HEK293 (cell line): ENCODE measurements around the gene RTBDN.

Experiments used
- EGR2 ChIP-seq: fragments of 450-650 bp; formaldehyde crosslinking; IDR thresholded peaks from 2 replicates; pipeline ENCODE4 v1.5.1; 2016; ENCODE audit warnings: low read depth, missing biosample characterization, missing genetic modification characterization
- GLIS1 ChIP-seq: fragments of 450-650 bp; formaldehyde crosslinking; IDR thresholded peaks from 2 replicates; pipeline ENCODE4 v1.5.1; 2016; ENCODE audit warnings: missing biosample characterization, missing genetic modification characterization
- MEIS1 ChIP-seq: sonication (generic); formaldehyde crosslinking; IDR thresholded peaks from 2 replicates; pipeline ENCODE4 v1.8.1; 2022; ENCODE audit warnings: missing genetic modification reagents, mild to moderate bottlenecking, borderline replicate concordance
- TCF7L2 ChIP-seq: IDR thresholded peaks from 2 replicates; pipeline ENCODE4 v1.6.1; 2011; ENCODE audit warnings: low read depth, mild to moderate bottlenecking, inconsistent platforms, low read length, moderate library complexity, borderline replicate concordance
- TRIM28 ChIP-seq: IDR thresholded peaks from 2 replicates; pipeline ENCODE4 v1.6.1; 2011; ENCODE audit warnings: low read length, control low read depth, borderline replicate concordance
- YY1 ChIP-seq: fragments of 450-650 bp; formaldehyde crosslinking; IDR thresholded peaks from 2 replicates; pipeline ENCODE4 v1.5.1; 2018; ENCODE audit warnings: missing biosample characterization, missing genetic modification characterization
- YY2 ChIP-seq: fragments of 450-650 bp; formaldehyde crosslinking; IDR thresholded peaks from 2 replicates; pipeline ENCODE4 v1.5.1; 2016; ENCODE audit warnings: missing biosample characterization, missing genetic modification characterization
- ZIC2 ChIP-seq: fragments of 450-650 bp; formaldehyde crosslinking; IDR thresholded peaks from 2 replicates; pipeline ENCODE4 v1.5.1; 2016; ENCODE audit warnings: missing biosample characterization, missing genetic modification characterization
- ZNF121 ChIP-seq: fragments of 450-650 bp; formaldehyde crosslinking; IDR thresholded peaks from 2 replicates; pipeline ENCODE4 v1.5.1; 2016; ENCODE audit warnings: missing biosample characterization, missing genetic modification characterization
- ZNF184 ChIP-seq: fragments of 450-650 bp; IDR thresholded peaks from 2 replicates; pipeline ENCODE4 v1.5.1; 2018; ENCODE audit warnings: missing biosample characterization, mild to moderate bottlenecking, missing genetic modification characterization
- ZNF202 ChIP-seq: fragments of 450-650 bp; formaldehyde crosslinking; IDR thresholded peaks from 2 replicates; pipeline ENCODE4 v1.5.1; 2016; ENCODE audit warnings: missing biosample characterization, missing genetic modification characterization, borderline replicate concordance
- ZNF600 ChIP-seq: fragments of 450-650 bp; formaldehyde crosslinking; IDR thresholded peaks from 2 replicates; pipeline ENCODE4 v1.5.1; 2016; ENCODE audit warnings: missing biosample characterization, missing genetic modification characterization
- ZNF621 ChIP-seq: fragments of 450-650 bp; formaldehyde crosslinking; IDR thresholded peaks from 2 replicates; pipeline ENCODE4 v1.5.1; 2017; ENCODE audit warnings: missing biosample characterization, missing genetic modification characterization
- ZNF623 ChIP-seq: fragments of 450-650 bp; formaldehyde crosslinking; IDR thresholded peaks from 2 replicates; pipeline ENCODE4 v1.5.1; 2016; ENCODE audit warnings: missing biosample characterization, missing genetic modification characterization
- ZNF670 ChIP-seq: fragments of 450-650 bp; formaldehyde crosslinking; IDR thresholded peaks from 2 replicates; pipeline ENCODE4 v1.5.1; 2016; ENCODE audit warnings: missing biosample characterization, missing genetic modification characterization, low read depth
- ZNF76 ChIP-seq: fragments of 450-650 bp; formaldehyde crosslinking; IDR thresholded peaks from 2 replicates; pipeline ENCODE4; 2016; ENCODE audit warnings: low read depth, missing biosample characterization, missing genetic modification characterization, borderline replicate concordance
- TF ChIP-seq, protein P1 (sequence below): fragments of 450-650 bp; formaldehyde crosslinking; IDR thresholded peaks from 2 replicates; pipeline ENCODE4 v1.5.1; 2016; ENCODE audit warnings: missing biosample characterization, missing genetic modification characterization
- TF ChIP-seq, protein P2 (sequence below): fragments of 450-650 bp; formaldehyde crosslinking; IDR thresholded peaks from 2 replicates; pipeline ENCODE4 v1.5.1; 2016; ENCODE audit warnings: missing biosample characterization, missing genetic modification characterization
- TF ChIP-seq, protein P3 (sequence below): fragments of 450-650 bp; formaldehyde crosslinking; optimal IDR thresholded peaks from 2 replicates; pipeline ENCODE3; 2016; ENCODE audit warnings: missing biosample characterization, mild to moderate bottlenecking, missing genetic modification characterization
- TF ChIP-seq, protein P4 (sequence below): fragments of 450-650 bp; formaldehyde crosslinking; IDR thresholded peaks from 2 replicates; pipeline ENCODE4 v1.5.1; 2017; ENCODE audit warnings: missing biosample characterization, mild to moderate bottlenecking, missing genetic modification characterization, moderate library complexity
- TF ChIP-seq, protein P5 (sequence below): fragments of 450-650 bp; formaldehyde crosslinking; IDR thresholded peaks from 2 replicates; pipeline ENCODE4 v1.5.1; 2016; ENCODE audit warnings: missing biosample characterization, missing genetic modification characterization
- TF ChIP-seq, protein P6 (sequence below): fragments of 450-650 bp; formaldehyde crosslinking; IDR thresholded peaks from 2 replicates; pipeline ENCODE4 v1.5.1; 2016; ENCODE audit warnings: missing biosample characterization, missing genetic modification characterization
- TF ChIP-seq, protein P7 (sequence below): fragments of 450-650 bp; formaldehyde crosslinking; IDR thresholded peaks from 2 replicates; pipeline ENCODE4 v1.5.1; 2016; ENCODE audit warnings: missing biosample characterization, missing genetic modification characterization

Gene RTBDN

DNA sequence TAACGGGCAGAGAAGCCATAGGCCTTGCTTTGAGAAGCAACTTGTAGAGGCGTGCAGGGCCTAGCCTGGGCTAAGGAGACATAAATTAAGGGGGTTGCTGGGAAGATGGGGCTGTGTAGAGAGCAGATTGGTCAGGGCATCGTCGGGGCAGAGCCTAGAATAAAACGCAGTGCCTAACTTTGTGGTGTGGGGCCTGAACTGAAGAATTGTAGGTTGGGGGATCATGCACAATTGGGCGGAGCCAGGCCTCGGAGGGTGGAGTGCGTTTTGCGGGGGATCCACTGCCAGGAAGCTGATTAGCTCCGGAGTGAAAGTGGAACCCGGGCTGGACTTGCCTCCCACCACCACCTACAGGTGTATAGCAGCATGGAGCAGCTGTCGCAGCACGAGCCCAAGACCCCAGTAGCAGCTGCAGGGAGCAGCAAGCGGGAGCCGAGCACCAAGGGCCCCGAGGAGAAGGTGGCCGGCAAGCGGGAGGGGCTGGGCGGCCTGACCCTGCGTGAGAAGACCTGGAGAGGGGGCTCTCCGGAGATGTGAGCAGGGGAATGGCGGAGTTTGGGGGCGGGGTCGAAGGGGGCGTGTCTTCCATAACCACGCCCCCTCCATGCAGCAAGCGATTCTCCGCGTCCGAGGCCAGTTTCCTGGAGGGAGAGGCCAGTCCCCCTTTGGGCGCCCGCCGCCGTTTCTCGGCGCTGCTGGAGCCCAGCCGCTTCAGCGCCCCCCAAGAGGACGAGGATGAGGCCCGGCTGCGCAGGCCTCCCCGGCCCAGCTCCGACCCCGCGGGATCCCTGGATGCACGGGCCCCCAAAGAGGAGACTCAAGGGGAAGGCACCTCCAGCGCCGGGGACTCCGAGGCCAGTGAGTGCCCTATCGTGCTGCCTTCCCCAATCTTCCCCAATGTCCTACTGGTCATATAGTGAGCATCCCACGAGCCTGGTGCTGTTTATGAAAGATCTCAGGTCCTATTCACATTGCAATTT, 33.0 kb upstream of the RTBDN start (continued):
- TF ChIP-seq, protein P1, sequence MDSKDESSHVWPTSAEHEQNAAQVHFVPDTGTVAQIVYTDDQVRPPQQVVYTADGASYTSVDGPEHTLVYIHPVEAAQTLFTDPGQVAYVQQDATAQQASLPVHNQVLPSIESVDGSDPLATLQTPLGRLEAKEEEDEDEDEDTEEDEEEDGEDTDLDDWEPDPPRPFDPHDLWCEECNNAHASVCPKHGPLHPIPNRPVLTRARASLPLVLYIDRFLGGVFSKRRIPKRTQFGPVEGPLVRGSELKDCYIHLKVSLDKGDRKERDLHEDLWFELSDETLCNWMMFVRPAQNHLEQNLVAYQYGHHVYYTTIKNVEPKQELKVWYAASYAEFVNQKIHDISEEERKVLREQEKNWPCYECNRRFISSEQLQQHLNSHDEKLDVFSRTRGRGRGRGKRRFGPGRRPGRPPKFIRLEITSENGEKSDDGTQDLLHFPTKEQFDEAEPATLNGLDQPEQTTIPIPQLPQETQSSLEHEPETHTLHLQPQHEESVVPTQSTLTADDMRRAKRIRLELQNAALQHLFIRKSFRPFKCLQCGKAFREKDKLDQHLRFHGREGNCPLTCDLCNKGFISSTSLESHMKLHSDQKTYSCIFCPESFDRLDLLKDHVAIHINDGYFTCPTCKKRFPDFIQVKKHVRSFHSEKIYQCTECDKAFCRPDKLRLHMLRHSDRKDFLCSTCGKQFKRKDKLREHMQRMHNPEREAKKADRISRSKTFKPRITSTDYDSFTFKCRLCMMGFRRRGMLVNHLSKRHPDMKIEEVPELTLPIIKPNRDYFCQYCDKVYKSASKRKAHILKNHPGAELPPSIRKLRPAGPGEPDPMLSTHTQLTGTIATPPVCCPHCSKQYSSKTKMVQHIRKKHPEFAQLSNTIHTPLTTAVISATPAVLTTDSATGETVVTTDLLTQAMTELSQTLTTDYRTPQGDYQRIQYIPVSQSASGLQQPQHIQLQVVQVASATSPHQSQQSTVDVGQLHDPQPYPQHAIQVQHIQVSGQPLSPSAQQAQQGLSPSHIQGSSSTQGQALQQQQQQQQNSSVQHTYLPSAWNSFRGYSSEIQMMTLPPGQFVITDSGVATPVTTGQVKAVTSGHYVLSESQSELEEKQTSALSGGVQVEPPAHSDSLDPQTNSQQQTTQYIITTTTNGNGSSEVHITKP, result no peak
- TF ChIP-seq, protein P2, sequence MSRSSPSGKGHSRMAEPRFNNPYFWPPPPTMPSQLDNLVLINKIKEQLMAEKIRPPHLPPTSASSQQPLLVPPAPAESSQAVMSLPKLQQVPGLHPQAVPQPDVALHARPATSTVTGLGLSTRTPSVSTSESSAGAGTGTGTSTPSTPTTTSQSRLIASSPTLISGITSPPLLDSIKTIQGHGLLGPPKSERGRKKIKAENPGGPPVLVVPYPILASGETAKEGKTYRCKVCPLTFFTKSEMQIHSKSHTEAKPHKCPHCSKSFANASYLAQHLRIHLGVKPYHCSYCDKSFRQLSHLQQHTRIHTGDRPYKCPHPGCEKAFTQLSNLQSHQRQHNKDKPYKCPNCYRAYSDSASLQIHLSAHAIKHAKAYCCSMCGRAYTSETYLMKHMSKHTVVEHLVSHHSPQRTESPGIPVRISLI (tag by site-specific recombination), result peak; percentile 96
- TF ChIP-seq ZIC2 (tag by site-specific recombination), result peak; percentile 76
- TF ChIP-seq TRIM28, result no peak
- TF ChIP-seq, protein P3, sequence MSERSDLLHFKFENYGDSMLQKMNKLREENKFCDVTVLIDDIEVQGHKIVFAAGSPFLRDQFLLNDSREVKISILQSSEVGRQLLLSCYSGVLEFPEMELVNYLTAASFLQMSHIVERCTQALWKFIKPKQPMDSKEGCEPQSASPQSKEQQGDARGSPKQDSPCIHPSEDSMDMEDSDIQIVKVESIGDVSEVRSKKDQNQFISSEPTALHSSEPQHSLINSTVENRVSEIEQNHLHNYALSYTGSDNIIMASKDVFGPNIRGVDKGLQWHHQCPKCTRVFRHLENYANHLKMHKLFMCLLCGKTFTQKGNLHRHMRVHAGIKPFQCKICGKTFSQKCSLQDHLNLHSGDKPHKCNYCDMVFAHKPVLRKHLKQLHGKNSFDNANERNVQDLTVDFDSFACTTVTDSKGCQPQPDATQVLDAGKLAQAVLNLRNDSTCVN (tag by site-specific recombination), result peak; percentile 17
- peak; percentile 53; the same call in 1 of the 2 replicates for TF ChIP-seq ZNF76 (tag by site-specific recombination)
- peak; percentile 45; the same call in 1 of the 2 replicates for TF ChIP-seq GLIS1 (tag by site-specific recombination)
- TF ChIP-seq, protein P4, sequence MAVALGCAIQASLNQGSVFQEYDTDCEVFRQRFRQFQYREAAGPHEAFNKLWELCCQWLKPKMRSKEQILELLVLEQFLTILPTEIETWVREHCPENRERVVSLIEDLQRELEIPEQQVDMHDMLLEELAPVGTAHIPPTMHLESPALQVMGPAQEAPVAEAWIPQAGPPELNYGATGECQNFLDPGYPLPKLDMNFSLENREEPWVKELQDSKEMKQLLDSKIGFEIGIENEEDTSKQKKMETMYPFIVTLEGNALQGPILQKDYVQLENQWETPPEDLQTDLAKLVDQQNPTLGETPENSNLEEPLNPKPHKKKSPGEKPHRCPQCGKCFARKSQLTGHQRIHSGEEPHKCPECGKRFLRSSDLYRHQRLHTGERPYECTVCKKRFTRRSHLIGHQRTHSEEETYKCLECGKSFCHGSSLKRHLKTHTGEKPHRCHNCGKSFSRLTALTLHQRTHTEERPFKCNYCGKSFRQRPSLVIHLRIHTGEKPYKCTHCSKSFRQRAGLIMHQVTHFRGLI (tag by site-specific recombination), result peak; percentile 26; the same call in 1 of the 2 replicates
- TF ChIP-seq ZNF184 (tag by site-specific recombination), result no peak
- TF ChIP-seq, protein P5, sequence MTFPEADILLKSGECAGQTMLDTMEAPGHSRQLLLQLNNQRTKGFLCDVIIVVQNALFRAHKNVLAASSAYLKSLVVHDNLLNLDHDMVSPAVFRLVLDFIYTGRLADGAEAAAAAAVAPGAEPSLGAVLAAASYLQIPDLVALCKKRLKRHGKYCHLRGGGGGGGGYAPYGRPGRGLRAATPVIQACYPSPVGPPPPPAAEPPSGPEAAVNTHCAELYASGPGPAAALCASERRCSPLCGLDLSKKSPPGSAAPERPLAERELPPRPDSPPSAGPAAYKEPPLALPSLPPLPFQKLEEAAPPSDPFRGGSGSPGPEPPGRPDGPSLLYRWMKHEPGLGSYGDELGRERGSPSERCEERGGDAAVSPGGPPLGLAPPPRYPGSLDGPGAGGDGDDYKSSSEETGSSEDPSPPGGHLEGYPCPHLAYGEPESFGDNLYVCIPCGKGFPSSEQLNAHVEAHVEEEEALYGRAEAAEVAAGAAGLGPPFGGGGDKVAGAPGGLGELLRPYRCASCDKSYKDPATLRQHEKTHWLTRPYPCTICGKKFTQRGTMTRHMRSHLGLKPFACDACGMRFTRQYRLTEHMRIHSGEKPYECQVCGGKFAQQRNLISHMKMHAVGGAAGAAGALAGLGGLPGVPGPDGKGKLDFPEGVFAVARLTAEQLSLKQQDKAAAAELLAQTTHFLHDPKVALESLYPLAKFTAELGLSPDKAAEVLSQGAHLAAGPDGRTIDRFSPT, result no peak
- TF ChIP-seq TCF7L2, result no peak
- TF ChIP-seq, protein P6, sequence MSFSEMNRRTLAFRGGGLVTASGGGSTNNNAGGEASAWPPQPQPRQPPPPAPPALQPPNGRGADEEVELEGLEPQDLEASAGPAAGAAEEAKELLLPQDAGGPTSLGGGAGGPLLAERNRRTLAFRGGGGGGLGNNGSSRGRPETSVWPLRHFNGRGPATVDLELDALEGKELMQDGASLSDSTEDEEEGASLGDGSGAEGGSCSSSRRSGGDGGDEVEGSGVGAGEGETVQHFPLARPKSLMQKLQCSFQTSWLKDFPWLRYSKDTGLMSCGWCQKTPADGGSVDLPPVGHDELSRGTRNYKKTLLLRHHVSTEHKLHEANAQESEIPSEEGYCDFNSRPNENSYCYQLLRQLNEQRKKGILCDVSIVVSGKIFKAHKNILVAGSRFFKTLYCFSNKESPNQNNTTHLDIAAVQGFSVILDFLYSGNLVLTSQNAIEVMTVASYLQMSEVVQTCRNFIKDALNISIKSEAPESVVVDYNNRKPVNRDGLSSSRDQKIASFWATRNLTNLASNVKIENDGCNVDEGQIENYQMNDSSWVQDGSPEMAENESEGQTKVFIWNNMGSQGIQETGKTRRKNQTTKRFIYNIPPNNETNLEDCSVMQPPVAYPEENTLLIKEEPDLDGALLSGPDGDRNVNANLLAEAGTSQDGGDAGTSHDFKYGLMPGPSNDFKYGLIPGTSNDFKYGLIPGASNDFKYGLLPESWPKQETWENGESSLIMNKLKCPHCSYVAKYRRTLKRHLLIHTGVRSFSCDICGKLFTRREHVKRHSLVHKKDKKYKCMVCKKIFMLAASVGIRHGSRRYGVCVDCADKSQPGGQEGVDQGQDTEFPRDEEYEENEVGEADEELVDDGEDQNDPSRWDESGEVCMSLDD (tag by site-specific recombination), result no peak
- peak; percentile 51; the same call in 1 of the 2 replicates for TF ChIP-seq YY2
- TF ChIP-seq, protein P7, sequence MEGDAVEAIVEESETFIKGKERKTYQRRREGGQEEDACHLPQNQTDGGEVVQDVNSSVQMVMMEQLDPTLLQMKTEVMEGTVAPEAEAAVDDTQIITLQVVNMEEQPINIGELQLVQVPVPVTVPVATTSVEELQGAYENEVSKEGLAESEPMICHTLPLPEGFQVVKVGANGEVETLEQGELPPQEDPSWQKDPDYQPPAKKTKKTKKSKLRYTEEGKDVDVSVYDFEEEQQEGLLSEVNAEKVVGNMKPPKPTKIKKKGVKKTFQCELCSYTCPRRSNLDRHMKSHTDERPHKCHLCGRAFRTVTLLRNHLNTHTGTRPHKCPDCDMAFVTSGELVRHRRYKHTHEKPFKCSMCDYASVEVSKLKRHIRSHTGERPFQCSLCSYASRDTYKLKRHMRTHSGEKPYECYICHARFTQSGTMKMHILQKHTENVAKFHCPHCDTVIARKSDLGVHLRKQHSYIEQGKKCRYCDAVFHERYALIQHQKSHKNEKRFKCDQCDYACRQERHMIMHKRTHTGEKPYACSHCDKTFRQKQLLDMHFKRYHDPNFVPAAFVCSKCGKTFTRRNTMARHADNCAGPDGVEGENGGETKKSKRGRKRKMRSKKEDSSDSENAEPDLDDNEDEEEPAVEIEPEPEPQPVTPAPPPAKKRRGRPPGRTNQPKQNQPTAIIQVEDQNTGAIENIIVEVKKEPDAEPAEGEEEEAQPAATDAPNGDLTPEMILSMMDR (tag by site-specific recombination), result peak; percentile 56; the same call in 1 of the 2 replicates
- TF ChIP-seq MEIS1 (CRISPR knock-in tag), result no peak
- TF ChIP-seq ZNF670 (tag by site-specific recombination), result no peak
- TF ChIP-seq ZNF202 (tag by site-specific recombination), result no peak
- TF ChIP-seq ZNF621, result no peak
- 0 out of 2 replicates have a peak, but pooled peaks have one; percentile 39 for TF ChIP-seq ZNF600
- TF ChIP-seq ZNF121, result no peak
- TF ChIP-seq EGR2 (tag by site-specific recombination), result peak; percentile 81
- TF ChIP-seq YY1 (tag by site-specific recombination), result peak; percentile 21; the same call in 1 of the 2 replicates
- no peak for TF ChIP-seq ZNF623
